Measurements from ENCODE around the gene HMGXB4. TPM values are rescaled to one million over a fixed set of nuclear protein-coding genes. Genes with fewer than 3 reads are reported as not detected.

The HMGXB4 gene
- total and polyA plus RNA-seq, 4 donors: 4.0 to 9.9 (median 7.5) TPM

- no peak for DNase-seq (ENCODE audit: low spot score)
- H3K4me3 ChIP-seq (ENCODE audit: low read depth in 1 of 3, low read length in 3 of 3): no peak overlapping the region
- no peaks in the 10 kb centered on the region for H3K27me3 ChIP-seq (ENCODE audit: control insufficient read depth in 4 of 4, insufficient read depth in 4 of 4, low read length in 3 of 4)
- H3K4me1 ChIP-seq (ENCODE audit: control insufficient read depth in 4 of 4, insufficient read depth in 4 of 4, low read length in 3 of 4): peaks cover 9 to 47% (median 33%) of the 10 kb centered on the region in 4 donors
- no peak overlapping the region for H3K27ac ChIP-seq (ENCODE audit: low read depth in 1 of 2, low read length in 2 of 2)
- 95% methylated on average over 7 of the region's 7 CpGs for WGBS
- H3K9me3 ChIP-seq (ENCODE audit: control insufficient read depth in 4 of 4, low read length in 3 of 4): no peaks in the 10 kb centered on the region
- no peak overlapping the region for H3K9ac ChIP-seq (ENCODE audit: low read depth in 1 of 2, low read length in 2 of 2)
- TF ChIP-seq MAX (IDR thresholded peaks at IDR 0.05) (no peak), HNF4G (IDR thresholded peaks at IDR 0.05) (no peak), CTCF (IDR thresholded peaks at IDR 0.05; ENCODE audit: low read depth, low read length, missing input control) (no peak), GABPA (IDR thresholded peaks at IDR 0.05 in 1 of 2, conservative IDR thresholded peaks at IDR 0.05 in 1 of 2) (no peak), EGR1 (IDR thresholded peaks at IDR 0.05; ENCODE audit: low read depth in 2 of 2) (no peak), RAD21 (IDR thresholded peaks at IDR 0.05) (no peak), RXRA (IDR thresholded peaks at IDR 0.05) (no peak), FOXA2 (IDR thresholded peaks at IDR 0.05) (no peak), JUND (IDR thresholded peaks at IDR 0.05) (no peak), YY1 (IDR thresholded peaks at IDR 0.05) (no peak), HNF4A (conservative IDR thresholded peaks at IDR 0.05) (no peak), REST (IDR thresholded peaks at IDR 0.05) (no peak), SP1 (IDR thresholded peaks at IDR 0.05) (no peak), FOXA1 (IDR thresholded peaks at IDR 0.05) (no peak), TAF1 (conservative IDR thresholded peaks at IDR 0.05) (no peak)
- H3K36me3 ChIP-seq (ENCODE audit: control insufficient read depth in 4 of 4, insufficient read depth in 3 of 4, low read depth in 1 of 4, low read length in 3 of 4): peaks cover 12 to 24% (median 16%) of the 10 kb centered on the region in 4 donors
Measured at GRCh38 chr22:35316751-35317150, 59.5 kb downstream of the HMGXB4 start.

GRCh38 chr22:35317680-35318290 lies 60.5 kb downstream of the HMGXB4 start:
- H3K36me3 ChIP-seq (ENCODE audit: control insufficient read depth in 4 of 4, insufficient read depth in 3 of 4, low read depth in 1 of 4, low read length in 3 of 4): peaks cover 12 to 34% (median 20%) of the 10 kb centered on the region in 4 donors
- TF ChIP-seq MAX (IDR thresholded peaks at IDR 0.05): no peak
- no peak for TF ChIP-seq SP1 (IDR thresholded peaks at IDR 0.05)
- TF ChIP-seq HNF4A (conservative IDR thresholded peaks at IDR 0.05): no peak
- no peak for TF ChIP-seq FOXA2 (IDR thresholded peaks at IDR 0.05)
- TF ChIP-seq EGR1 (IDR thresholded peaks at IDR 0.05; ENCODE audit: low read depth in 2 of 2): no peak
- no peak for DNase-seq (ENCODE audit: low spot score)
- no peak overlapping the region for H3K27ac ChIP-seq (ENCODE audit: low read depth in 1 of 2, low read length in 2 of 2)
- WGBS: 91% methylated on average over 12 of the region's 12 CpGs
- no peak overlapping the region for H3K9ac ChIP-seq (ENCODE audit: low read depth in 1 of 2, low read length in 2 of 2)
- no peaks in the 10 kb centered on the region for H3K9me3 ChIP-seq (ENCODE audit: control insufficient read depth in 4 of 4, low read length in 3 of 4)
- no peaks in the 10 kb centered on the region for H3K27me3 ChIP-seq (ENCODE audit: control insufficient read depth in 4 of 4, insufficient read depth in 4 of 4, low read length in 3 of 4)
- no peak overlapping the region for H3K4me3 ChIP-seq (ENCODE audit: low read depth in 1 of 3, low read length in 3 of 3)
- H3K4me1 ChIP-seq (ENCODE audit: control insufficient read depth in 4 of 4, insufficient read depth in 4 of 4, low read length in 3 of 4): peaks cover 7 to 37% (median 28%) of the 10 kb centered on the region in 4 donors

Measured in liver (tissue), 9 donors.